PFSK-1 (cell line): ENCODE data around the gene HBD.

Experiments used
- FOXP2 ChIP-seq: optimal IDR thresholded peaks from 2 replicates; pipeline ENCODE3; 2011; ENCODE audit warnings: borderline replicate concordance, control low read depth, inconsistent platforms; ENCODE audit not compliant: insufficient read depth; ENCODE audit errors: extremely low read length, extremely low read depth
- POLR2AphosphoS5 ChIP-seq: IDR thresholded peaks from 2 replicates; pipeline ENCODE4 v1.6.1; 2012; ENCODE audit warnings: low read depth, mild to moderate bottlenecking, control low read depth, low read length, moderate library complexity
- SIN3A ChIP-seq: IDR thresholded peaks from 2 replicates; pipeline ENCODE4 v1.6.1; 2012; ENCODE audit warnings: mild to moderate bottlenecking, low read length, moderate library complexity, borderline replicate concordance; ENCODE audit not compliant: insufficient read depth
- TAF1 ChIP-seq: IDR thresholded peaks from 2 replicates; pipeline ENCODE4 v1.6.1; 2012; ENCODE audit warnings: low read length, control low read depth, borderline replicate concordance; ENCODE audit not compliant: insufficient read depth
- TF ChIP-seq, protein P1 (sequence below), 2 experiments: IDR thresholded peaks; 2 replicates each; pipeline versions ENCODE4 v1.6.1 to v1.8.0; 2011 to 2012; ENCODE audit warnings: low read depth in 2 of 2, low read length in 2 of 2, control low read depth in 1 of 2, inconsistent platforms in 1 of 2, mild to moderate bottlenecking in 1 of 2, moderate library complexity in 1 of 2; ENCODE audit not compliant: insufficient read depth in 1 of 2

HBD gene

DNA sequence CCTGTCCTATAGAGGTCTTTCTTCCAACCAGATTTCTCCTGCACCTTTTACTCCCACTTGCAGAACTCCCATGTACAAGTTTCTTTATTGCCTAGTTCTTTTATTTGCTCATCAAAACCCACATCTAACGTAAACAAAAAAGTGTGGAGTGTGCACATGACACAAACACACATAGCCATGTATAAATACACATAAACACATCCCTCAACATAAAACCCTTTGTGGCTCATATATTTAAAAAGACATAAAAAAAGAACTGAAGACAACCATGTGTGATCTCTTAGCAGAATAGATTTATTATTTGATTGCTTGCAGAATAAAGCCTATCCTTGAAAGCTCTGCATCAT lies 18.6 kb upstream of the HBD start:
- no peak for TF ChIP-seq SIN3A
- TF ChIP-seq FOXP2: no peak
- TF ChIP-seq TAF1: no peak
- TF ChIP-seq POLR2AphosphoS5: no peak
- TF ChIP-seq, protein P1, sequence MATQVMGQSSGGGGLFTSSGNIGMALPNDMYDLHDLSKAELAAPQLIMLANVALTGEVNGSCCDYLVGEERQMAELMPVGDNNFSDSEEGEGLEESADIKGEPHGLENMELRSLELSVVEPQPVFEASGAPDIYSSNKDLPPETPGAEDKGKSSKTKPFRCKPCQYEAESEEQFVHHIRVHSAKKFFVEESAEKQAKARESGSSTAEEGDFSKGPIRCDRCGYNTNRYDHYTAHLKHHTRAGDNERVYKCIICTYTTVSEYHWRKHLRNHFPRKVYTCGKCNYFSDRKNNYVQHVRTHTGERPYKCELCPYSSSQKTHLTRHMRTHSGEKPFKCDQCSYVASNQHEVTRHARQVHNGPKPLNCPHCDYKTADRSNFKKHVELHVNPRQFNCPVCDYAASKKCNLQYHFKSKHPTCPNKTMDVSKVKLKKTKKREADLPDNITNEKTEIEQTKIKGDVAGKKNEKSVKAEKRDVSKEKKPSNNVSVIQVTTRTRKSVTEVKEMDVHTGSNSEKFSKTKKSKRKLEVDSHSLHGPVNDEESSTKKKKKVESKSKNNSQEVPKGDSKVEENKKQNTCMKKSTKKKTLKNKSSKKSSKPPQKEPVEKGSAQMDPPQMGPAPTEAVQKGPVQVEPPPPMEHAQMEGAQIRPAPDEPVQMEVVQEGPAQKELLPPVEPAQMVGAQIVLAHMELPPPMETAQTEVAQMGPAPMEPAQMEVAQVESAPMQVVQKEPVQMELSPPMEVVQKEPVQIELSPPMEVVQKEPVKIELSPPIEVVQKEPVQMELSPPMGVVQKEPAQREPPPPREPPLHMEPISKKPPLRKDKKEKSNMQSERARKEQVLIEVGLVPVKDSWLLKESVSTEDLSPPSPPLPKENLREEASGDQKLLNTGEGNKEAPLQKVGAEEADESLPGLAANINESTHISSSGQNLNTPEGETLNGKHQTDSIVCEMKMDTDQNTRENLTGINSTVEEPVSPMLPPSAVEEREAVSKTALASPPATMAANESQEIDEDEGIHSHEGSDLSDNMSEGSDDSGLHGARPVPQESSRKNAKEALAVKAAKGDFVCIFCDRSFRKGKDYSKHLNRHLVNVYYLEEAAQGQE (IDR thresholded peaks at IDR 0.05; ENCODE audit: insufficient read depth in 1 of 2, low read depth in 2 of 2, low read length in 2 of 2): no peak

DNA sequence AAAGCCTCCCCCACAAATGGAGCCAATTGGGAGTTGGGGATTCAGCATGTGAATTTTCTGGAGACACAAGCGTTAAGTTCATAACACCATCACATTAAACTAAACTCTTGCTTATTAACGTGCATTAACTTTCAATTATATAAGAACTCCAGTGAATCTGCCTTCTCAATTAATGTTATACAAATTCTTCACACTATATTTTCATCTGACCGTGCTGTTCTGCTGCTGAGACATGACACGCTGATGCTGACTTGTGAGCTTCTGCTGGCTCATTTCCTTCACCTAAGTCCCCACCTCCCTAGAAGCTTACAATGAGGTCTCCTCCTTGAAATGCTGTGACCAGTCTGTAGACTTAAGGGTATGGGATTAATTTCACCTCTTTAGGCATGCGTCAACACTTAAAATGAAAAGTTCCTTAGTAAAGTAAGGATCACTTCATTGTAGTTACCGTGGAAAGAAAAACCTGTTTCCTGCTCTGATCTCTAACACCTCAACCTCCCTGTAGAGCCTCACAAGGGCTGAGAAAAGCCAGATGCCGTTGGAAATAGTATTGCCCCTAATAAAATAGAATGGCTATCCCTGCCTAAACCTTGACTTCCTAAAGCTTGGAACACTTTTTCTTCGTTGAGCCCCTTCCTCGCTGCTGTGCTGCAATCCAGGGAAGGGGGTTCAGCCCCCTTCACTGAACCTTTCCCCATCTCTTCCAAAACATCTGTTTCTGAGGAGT lies 18.1 kb upstream of the HBD start:
- TF ChIP-seq, protein P1 (IDR thresholded peaks at IDR 0.05; ENCODE audit: insufficient read depth in 1 of 2, low read depth in 2 of 2, low read length in 2 of 2): no peak
- no peak for TF ChIP-seq SIN3A
- TF ChIP-seq FOXP2: no peak
- TF ChIP-seq TAF1: no peak
- TF ChIP-seq POLR2AphosphoS5: no peak

- TF ChIP-seq, protein P1 (IDR thresholded peaks at IDR 0.05; ENCODE audit: insufficient read depth in 1 of 2, low read depth in 2 of 2, low read length in 2 of 2): no peak
- TF ChIP-seq POLR2AphosphoS5 (no peak), TAF1 (no peak), FOXP2 (no peak), SIN3A (no peak)
Observed at GRCh38 chr11:5251746-5252145, 17.5 kb upstream of the HBD start.

DNA sequence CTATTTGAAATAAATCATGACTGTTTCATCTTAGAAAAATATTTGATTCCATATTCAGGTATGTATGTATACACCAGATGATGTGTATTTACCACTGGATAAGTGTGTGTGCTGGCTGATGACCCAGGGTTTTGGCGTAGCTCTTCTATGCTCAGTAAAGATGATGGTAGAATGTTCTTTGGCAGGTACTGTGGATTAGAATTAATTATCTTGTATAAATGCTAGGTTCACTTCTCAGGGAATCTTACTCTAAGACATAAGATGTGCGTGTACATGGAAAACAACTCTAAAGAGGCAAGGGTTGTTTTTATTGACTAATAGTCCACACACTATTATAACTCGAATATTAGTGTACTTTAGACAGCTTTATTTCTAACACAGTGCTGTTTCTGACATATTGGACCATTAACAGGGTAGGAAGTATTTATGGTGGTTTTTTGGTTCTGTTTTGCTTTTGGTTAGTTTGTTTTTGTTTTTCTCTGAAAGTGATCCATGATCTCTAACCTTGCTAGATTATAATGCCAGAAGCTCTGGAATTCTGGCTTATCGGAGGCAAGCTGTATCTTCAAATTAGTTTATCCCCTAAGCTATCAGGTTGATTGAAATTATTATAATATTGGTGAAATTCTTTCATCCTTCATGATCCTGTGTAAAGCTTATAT lies 16.4 kb upstream of the HBD start:
- TF ChIP-seq FOXP2 (no peak), TAF1 (no peak), SIN3A (no peak), POLR2AphosphoS5 (no peak)
- TF ChIP-seq, protein P1 (IDR thresholded peaks at IDR 0.05; ENCODE audit: insufficient read depth in 1 of 2, low read depth in 2 of 2, low read length in 2 of 2): no peak
